NOMO-1 treated with dmso at 0.1 percent for 144 hours (cell line): ENCODE data around the gene IL1RAP.

Source experiments
- DNase-seq: peaks from one replicate; lab custom pipeline; 2025; ENCODE audit not compliant: unreplicated experiment; lab: John Stamatoyannopoulos, UW

Gene IL1RAP

DNA sequence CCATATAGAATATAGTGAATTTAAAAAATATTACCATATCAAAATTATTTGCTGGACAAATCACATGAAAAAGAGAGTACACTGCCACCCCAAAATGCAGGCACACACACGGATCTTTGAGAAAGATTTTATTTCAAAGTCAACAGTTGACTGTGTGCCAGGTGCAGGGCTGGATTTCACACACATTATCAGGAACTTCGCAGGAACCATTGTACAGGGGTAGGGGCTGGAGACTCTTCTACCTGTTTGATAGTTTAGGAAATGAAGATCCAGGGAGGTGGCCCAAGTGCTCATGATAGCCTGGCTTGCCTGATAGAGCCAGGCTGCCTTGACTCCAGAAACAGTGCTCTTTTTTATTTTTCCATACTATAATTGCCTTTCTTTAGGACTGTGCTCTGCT, 54.2 kb downstream of the IL1RAP start:
- DNase-seq, result no peak

GRCh38 chr3:190574473-190574872, 60.6 kb downstream of the IL1RAP start:
- no peak for DNase-seq

DNA sequence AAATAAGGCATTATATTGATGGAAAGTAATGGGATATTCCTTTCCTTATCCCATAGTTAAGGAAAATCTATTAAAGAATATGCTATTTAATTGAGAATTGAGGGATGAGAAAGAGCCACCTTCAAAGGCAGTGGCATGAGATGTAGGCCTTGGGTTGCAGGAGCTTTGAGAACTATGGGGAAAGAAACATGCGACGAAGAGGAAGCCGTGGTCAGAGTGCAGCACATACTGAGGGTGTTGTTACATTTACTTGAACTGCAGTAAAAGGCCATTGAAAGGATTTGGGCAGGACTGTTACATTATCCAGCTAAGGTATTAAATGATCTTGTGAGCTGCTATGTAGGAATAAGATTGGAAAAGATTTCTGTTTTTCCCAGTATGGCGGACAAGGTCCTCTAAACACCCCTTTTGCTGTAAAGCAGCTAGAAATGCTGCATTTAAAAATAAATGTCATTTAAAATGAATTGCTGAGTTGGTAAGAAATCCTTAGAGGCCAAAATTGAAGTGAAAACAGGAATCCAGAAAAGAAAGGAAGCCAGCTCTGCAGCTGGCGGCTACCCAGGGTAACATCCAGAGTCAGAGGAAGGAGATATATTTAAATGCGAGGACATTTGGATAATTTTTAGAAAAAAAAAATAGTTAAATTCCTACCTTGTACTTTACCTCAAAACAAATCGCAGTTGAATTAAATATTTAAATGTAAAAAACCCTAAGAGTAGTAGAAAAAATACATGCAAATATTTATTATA, 61.7 kb downstream of the IL1RAP start:
- peak; percentile 77 for DNase-seq

- DNase-seq, result no peak
These were observed 63.3 kb downstream of the IL1RAP start for GRCh38 chr3:190577225-190577624.

- no peak for DNase-seq
These were observed 65.7 kb downstream of the IL1RAP start for GRCh38 chr3:190579514-190580137.

- no peak for DNase-seq
These were observed 66.5 kb downstream of the IL1RAP start for GRCh38 chr3:190580417-190580816.

DNA sequence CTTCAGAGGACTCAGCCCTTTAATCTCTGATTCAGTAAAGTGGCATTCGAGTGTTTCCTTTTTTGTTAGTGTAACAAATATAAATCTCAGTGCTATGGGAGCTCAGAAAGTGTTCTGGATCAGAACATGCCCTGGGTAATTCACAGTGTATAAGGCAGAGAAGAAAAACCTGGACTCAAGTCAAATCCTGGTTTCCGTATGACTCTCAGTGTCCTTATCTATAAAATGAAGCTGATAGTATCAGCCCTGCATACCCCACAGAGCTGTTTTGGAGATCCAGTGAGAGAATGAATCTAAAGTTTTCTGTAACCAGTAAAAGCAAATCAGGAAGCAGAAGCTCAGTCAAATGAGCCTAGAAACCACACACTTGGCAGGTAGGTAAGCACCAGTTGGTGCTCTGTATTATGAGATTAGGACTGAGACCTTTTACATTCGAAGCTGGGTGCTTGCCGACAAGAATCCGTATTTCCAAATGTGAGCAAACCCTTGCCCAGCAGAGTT, 67.2 kb downstream of the IL1RAP start:
- DNase-seq, result no peak

DNA sequence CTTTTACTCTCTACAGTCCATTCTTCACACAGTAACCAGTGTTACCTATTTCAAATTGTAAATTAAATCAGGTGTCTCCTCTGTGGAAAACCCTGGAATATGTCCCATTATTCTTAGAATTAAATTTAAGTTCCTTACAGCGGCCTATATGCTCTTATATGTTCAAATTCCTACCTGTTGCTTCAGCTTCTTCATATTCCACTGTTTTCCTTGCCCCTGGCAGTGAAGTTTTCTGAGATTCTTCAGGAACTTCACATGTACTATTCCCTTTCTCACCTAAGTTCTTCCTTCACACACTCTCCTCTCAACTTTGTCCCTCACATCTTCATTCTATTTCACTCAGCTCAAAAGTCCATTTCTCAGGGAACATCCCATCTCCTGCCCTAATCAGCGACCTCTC, 68.8 kb downstream of the IL1RAP start:
- no peak for DNase-seq

DNA sequence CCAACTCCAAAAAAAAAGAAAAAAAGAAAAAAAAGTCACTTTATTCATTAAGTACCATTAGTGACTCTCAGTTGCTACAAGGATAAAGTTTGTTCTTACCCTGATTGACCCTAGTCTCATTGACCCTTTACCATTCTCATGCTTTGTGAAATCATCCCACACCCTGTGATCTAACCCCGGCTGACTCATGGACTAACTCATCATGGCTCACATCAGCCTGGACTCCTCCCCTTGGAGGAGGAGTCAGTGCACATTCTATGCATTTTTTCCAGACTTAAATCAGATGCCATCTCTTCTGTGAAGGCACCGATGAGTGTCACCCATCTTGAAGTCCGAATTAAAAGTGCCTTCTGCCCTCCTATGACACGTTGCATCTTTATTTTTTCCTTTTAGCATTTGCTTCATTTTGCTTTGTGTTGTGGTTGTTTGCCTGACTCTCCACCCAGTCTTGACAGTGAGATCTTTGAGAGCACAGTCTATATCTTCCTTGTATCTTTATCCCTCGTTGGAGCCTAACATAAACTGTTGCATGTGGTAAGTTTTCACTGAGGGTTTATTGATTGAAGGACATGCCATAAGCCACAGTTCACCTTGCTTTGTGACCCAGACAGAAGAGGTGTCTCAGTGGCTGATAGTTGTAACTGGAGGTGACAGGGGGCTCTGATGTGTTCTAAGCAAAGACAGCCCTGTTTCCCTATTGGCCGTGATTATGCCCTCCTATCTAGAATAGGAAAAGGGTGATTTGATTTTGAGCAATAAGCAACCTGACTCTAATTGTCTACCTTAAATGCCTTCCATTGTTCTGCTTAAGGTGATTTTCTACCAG, 72.1 kb downstream of the IL1RAP start:
- no peak for DNase-seq

DNA sequence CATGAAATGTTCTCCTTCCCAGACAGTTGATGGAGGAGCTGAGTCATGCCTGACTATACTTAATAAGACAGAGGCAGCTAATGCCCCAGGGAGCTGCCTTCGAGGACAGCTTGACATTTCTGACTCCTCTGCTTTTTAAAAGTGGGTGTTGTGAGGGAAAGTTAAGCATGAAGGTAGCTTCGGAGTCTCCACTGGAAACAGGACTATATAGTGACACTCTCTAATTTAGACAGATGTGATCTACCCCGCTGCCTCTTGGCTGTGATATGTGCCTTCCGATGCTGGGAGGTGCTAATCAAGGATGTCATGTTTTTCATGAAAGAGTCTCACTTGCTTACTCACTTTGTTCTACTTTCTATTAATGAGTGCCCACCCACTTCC, 72.7 kb downstream of the IL1RAP start:
- no peak for DNase-seq

DNA sequence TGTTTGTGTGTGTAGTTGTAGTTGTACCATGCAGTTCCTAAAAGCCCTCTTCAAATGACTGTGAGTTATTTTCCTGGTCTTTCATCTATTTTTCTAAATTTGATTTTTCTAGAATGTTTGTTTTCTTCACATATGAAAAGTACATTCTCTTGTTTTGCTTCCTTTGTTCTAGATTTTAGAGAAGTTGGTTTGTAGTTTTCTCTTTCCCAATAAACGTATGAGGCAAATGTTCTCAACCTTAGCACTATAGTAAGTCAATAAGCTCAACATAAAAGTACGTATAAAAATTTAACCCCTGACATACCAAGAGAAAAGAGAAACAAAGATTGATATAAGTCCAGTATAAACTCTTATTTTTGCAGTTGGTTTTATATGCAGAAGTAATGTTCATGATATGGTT, 74.7 kb downstream of the IL1RAP start:
- DNase-seq, result no peak

DNA sequence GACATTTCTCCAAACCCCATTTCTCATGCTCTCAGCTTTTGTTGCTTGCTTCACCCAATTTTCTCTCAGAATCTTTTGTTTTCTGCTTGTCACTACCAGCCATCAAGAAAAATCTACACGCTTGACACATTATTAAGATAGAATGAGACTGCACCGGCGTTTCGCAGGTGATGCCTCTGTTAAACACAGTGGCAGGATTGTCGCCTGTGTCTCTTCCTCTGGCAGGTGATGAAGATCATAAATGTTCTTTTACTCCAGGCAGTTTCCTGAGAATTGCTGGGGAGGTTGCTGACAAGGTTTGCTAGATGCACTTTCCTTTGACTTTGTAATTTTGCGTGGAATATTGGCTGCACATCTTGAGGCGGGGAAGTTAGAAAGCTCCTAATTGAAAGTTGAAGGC, 75.4 kb downstream of the IL1RAP start:
- DNase-seq, result no peak

GRCh38 chr3:190591080-190591479, 77.2 kb downstream of the IL1RAP start:
- no peak for DNase-seq

- DNase-seq, result no peak
These were observed 79.2 kb downstream of the IL1RAP start for GRCh38 chr3:190593075-190593474.

GRCh38 chr3:190594171-190594570, 80.3 kb downstream of the IL1RAP start:
- DNase-seq, result no peak

- DNase-seq, result no peak
These were observed 81.4 kb downstream of the IL1RAP start for GRCh38 chr3:190595179-190595795.

GRCh38 chr3:190595807-190596206, 81.9 kb downstream of the IL1RAP start:
- DNase-seq, result no peak

GRCh38 chr3:190596349-190597285, 82.7 kb downstream of the IL1RAP start:
- no peak for DNase-seq

DNA sequence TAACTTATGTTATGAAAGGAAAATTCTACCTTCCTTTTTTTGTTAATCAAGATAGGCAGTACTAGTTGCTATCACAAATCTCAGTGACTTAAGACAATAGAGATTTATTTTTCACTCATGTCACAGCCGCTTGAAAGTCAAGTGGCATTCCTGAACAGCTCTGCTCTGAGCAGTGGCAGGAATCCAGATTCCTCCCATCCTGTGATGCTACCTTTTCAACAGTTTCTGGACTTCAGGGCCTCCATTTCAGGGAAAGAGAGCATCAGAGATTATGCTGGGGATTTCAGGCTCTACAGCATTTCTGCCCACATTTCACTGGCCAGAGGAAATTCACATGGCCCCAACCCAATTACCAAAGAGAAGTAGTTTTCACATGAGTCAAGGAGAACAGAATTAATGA, 83.4 kb downstream of the IL1RAP start:
- DNase-seq, result no peak

GRCh38 chr3:190601622-190602021, 87.7 kb downstream of the IL1RAP start:
- DNase-seq, result no peak
